ENCODE data around the gene DNAH9.

Gene DNAH9

GRCh38 chr17:11805952-11806351 lies 207.7 kb downstream of the DNAH9 start:
- Histone ChIP-seq H3K4me1 (no peaks in the 10 kb centered on the region), H3K9me3 (no peaks in the 10 kb centered on the region), H3K27me3 (no peaks in the 10 kb centered on the region), H3K36me3 (no peaks in the 10 kb centered on the region), H3K4me3 (ENCODE audit: low read depth, low read length) (no peak overlapping the region)
- TF ChIP-seq CTCF (IDR thresholded peaks at IDR 0.05; ENCODE audit: low read depth, low read length), result no peak
- DNase-seq, result no peak

- no peak for DNase-seq
- no peak for TF ChIP-seq CTCF (IDR thresholded peaks at IDR 0.05; ENCODE audit: low read depth, low read length)
- no peaks in the 10 kb centered on the region for H3K27me3 ChIP-seq
- H3K9me3 ChIP-seq, result no peaks in the 10 kb centered on the region
- H3K36me3 ChIP-seq, result no peaks in the 10 kb centered on the region
- no peak overlapping the region for H3K4me3 ChIP-seq (ENCODE audit: low read depth, low read length)
- no peaks in the 10 kb centered on the region for H3K4me1 ChIP-seq
Observed at GRCh38 chr17:11807606-11808005, 209.3 kb downstream of the DNAH9 start.

- no peaks in the 10 kb centered on the region for H3K4me1 ChIP-seq
- no peak for TF ChIP-seq CTCF (IDR thresholded peaks at IDR 0.05; ENCODE audit: low read depth, low read length)
- no peaks in the 10 kb centered on the region for H3K27me3 ChIP-seq
- DNase-seq, result no peak
- no peaks in the 10 kb centered on the region for H3K36me3 ChIP-seq
- no peaks in the 10 kb centered on the region for H3K9me3 ChIP-seq
- H3K4me3 ChIP-seq (ENCODE audit: low read depth, low read length), result no peak overlapping the region
Observed at GRCh38 chr17:11813278-11813677, 215.0 kb downstream of the DNAH9 start.

GRCh38 chr17:11813871-11814270 lies 215.6 kb downstream of the DNAH9 start:
- no peak for TF ChIP-seq CTCF (IDR thresholded peaks at IDR 0.05; ENCODE audit: low read depth, low read length)
- Histone ChIP-seq H3K27me3 (no peaks in the 10 kb centered on the region), H3K4me1 (no peaks in the 10 kb centered on the region), H3K4me3 (ENCODE audit: low read depth, low read length) (no peak overlapping the region), H3K9me3 (no peaks in the 10 kb centered on the region), H3K36me3 (no peaks in the 10 kb centered on the region)
- no peak for DNase-seq

DNA sequence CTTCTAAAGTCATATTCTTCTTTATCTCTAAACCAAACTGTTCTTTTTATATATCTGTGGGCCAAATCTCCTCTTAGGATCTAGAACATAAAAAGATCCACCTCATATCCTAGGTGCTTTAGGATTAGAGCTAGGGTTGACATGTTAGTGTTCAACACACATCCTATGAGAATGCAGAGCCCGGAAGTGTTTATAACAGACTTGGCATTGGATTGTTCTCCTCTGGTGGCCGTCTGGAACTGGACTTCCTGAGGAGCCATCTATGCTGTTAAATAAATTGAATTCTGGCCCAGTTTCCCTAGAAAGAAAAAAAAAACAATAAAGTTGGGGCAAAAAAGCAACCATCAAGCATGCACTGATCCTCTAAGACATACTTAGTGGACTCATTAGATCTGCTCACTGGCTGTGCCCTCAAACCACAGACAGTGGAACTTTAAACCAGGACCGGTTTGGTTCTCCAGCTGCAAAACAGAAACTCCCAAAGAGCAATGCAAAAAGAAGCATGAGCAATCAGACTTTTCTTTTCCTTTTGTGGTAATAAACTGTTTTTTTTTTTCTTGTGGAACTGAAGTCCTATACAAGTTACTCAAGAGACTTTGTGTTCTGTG lies 216.5 kb downstream of the DNAH9 start:
- no peaks in the 10 kb centered on the region for H3K4me1 ChIP-seq
- H3K4me3 ChIP-seq (ENCODE audit: low read depth, low read length), result no peak overlapping the region
- no peaks in the 10 kb centered on the region for H3K36me3 ChIP-seq
- no peaks in the 10 kb centered on the region for H3K9me3 ChIP-seq
- TF ChIP-seq CTCF (IDR thresholded peaks at IDR 0.05; ENCODE audit: low read depth, low read length), result no peak
- DNase-seq, result no peak
- no peaks in the 10 kb centered on the region for H3K27me3 ChIP-seq

DNA sequence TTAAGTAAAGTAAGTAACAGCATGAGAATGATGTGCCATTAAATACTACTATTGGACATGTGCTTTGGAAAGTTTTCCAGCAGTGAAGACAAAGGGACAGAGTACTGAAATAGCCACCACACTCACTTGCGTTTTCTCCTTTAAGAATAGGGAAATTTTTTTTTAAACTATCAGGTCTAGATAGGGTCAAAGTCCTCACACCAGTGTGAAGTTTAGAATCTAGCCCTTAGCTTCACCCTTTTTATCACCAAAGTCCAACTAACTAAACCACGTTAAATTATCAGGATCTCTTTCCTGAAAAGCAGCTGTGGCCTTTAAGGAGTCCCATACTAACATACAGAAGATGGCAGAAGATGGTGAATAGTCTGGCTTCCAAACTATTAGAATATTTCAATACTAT lies 218.1 kb downstream of the DNAH9 start:
- no peaks in the 10 kb centered on the region for H3K36me3 ChIP-seq
- TF ChIP-seq CTCF (IDR thresholded peaks at IDR 0.05; ENCODE audit: low read depth, low read length), result no peak
- H3K9me3 ChIP-seq, result no peaks in the 10 kb centered on the region
- H3K4me3 ChIP-seq (ENCODE audit: low read depth, low read length), result no peak overlapping the region
- no peak for DNase-seq
- H3K4me1 ChIP-seq, result no peaks in the 10 kb centered on the region
- no peaks in the 10 kb centered on the region for H3K27me3 ChIP-seq

Measured in BE2C (cell line).